DMS53 (cell line): Measurements from ENCODE around the gene CTSV.
A peak's percentile ranks its signal among the peaks of the same experiment; 100 is the strongest.
"Not testable (repeated sequence)": the region's sequence is repeated elsewhere in the genome, so short reads cannot be mapped to it uniquely, and the experiment has no call there.

Experiments used
- DNase-seq: peaks from one replicate; lab custom pipeline; 2025; lab: John Stamatoyannopoulos, UW

Gene CTSV

GRCh38 chr9:97038611-97039513, at the start of gene CTSV:
Gene CTSV, minus strand, starts transcription at chr9:97039142. Its CDS starts 1,099 bp downstream, at chr9:97038043.
- peak; percentile 92 for DNase-seq

DNA sequence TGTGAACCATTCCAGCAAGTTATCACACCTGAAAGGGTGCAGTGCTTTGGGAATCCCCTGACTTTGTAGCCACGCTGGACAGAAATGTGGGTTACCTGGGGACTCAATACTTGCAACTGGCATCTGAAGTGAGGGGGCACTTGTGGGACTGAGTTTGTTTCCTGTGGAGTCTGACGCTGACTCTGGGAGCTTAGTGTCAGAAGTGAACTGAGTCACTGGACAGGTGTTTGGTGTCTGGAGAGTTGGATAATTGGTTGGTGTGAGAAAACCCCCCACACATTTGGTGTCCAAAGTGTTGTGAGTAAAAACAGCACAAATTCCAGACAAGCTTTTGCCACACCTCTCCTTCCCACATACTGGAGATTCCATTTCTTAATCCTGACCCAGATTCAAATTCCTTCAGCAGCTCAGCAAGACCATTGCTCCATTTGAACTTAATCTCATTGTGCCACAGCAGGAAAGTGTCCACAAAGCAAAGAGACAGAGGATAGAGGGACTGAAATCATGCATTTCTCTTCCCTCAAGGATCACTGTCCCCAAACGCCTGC, 48.8 kb upstream of the CTSV start:
- not testable (repeated sequence) for DNase-seq

DNA sequence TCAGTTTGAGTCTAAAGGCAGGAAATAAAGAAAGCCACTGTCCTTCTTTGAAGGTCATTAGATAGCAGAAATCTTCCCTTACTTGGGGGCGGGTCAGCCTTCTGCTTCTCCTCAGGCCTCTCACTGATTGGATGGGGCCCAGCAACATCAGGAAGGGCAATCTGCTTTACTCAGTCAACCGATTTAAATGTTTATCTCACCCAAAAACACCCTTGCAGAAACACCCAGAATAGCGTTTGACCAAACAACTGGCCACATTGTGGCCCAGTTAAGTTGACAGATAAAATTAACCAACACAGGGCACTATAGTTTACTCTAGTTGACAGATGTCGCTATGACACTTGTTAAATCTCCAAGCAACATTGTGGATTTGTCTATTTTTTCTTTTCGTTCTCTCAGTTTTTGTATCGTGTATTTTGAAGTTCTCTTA, 45.6 kb upstream of the CTSV start:
- not testable (repeated sequence) for DNase-seq

- DNase-seq: no peak
Measured at GRCh38 chr9:97078362-97078761, 39.4 kb upstream of the CTSV start.

- peak; percentile 35 for DNase-seq
Measured at GRCh38 chr9:97077452-97078295, 38.7 kb upstream of the CTSV start.

DNA sequence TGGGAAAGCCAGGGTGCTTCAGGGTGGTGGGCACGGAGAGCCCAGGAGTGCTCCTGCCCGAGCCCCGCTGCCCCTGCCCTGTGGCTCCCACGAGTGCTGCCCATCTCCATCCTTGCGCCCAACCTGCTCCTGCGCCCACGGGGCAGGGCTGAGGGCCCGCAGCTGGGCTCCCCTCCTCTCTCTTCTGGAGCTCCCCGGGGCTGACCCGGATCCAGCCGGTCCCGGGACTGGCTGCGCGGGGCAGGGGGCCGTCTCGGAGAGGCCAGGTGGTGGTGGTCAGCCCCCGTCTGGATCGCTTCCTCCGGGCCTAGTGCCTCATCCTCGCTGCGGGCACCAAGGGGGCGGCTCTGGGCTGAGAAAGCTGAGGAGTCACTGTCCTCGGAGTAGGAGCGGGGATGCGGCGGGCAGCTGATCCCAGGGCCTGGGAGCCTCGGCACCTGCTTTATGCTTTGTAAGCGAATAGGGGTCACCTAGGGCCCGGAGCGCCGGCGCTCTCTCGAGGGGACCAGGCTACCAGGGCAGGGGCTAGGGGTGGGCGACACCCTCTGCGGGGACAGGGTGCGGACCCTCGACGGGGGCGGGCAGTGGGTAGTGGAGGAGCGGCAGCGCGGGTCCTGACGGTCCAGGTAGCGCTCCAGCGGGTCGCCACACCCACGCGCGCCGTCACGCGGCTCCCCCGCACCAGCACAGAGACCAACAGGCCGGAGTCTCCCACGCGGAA, 37.9 kb upstream of the CTSV start:
- DNase-seq: peak; percentile 51

DNA sequence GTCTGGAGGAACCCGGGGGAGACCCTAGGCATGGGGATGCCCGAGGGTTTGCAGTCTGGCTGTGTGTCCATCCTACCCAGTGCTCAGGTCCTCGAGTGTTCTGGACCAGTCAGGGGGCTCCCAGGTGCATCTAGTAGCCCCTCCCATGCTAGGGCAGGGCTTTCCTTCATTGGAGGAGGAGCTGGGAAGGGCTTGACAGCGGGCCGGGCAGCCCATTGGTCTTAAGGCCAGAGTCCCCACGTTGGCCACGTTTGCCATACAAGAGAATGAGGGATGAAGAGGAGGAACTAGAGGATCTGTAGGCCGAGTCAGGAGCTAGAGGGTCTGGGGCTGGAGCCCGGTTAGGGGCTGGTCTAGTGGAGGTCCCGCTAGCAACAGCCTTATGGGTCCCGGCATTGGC, 37.3 kb upstream of the CTSV start:
- peak; percentile 59 for DNase-seq

DNA sequence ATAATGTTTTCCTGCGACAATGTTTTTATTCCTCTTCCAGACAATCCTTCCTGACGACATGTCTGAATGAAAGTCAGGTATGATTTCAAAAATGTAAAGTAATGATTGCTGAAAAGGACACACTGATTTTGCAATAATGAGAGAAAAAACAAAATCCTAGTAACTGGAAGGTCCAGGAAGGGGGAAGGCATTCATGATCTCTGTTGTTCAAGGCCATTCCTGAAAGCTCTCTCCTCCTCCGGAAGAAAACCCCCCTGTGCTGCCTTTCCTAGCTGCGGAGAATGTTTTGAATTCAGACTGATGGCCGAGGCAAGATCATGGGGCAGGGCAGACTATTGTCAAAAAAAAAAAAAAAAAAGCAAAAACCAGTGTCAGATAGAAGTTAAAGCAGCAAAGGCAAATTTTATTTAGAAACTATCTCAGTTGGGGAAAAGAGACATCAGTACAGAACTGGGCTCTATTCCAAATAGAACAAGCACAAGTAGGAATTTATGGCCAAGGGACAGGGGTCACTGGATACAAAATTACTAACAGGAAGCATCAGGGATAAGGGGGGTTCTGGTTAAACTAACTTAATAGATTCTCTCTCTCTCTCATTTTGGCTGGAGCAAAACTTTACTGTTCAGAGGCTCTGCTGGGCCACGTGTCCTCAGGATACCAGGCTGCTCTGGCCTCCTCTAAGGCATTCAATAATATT, 36.5 kb upstream of the CTSV start:
- DNase-seq: no peak

GRCh38 chr9:97073506-97073905, 34.6 kb upstream of the CTSV start:
- no peak for DNase-seq

- no peak for DNase-seq
Measured at GRCh38 chr9:97072285-97072776, 33.4 kb upstream of the CTSV start.

- not testable (repeated sequence) for DNase-seq
Measured at GRCh38 chr9:97070325-97070724, 31.4 kb upstream of the CTSV start.

GRCh38 chr9:97067490-97067889, 28.5 kb upstream of the CTSV start:
- no peak for DNase-seq

GRCh38 chr9:97064176-97064575, 25.2 kb upstream of the CTSV start:
- DNase-seq: no peak

DNA sequence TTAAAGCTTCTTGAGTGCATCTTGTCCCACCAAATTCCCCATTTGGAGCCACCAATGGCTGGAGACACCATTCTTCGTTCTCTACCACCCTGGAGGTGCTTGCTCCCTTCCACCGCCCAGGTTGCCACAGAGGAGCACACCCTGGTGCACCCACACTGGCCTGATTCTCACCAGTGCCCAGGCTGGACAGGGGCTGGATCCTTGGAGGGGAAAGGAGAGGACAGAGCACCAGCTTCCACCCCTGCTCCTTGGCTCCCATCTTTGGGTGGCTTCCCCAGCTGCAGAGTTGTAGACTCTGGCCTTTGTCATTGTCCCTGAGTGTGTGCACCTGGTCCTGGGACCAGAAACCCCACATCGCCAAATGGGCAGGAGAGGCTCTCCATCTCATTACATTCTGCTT, 21.9 kb upstream of the CTSV start:
- no peak for DNase-seq

- peak; percentile 47 for DNase-seq
Measured at GRCh38 chr9:97059626-97060025, 20.7 kb upstream of the CTSV start.

- DNase-seq: no peak
Measured at GRCh38 chr9:97057651-97058050, 18.7 kb upstream of the CTSV start.

DNA sequence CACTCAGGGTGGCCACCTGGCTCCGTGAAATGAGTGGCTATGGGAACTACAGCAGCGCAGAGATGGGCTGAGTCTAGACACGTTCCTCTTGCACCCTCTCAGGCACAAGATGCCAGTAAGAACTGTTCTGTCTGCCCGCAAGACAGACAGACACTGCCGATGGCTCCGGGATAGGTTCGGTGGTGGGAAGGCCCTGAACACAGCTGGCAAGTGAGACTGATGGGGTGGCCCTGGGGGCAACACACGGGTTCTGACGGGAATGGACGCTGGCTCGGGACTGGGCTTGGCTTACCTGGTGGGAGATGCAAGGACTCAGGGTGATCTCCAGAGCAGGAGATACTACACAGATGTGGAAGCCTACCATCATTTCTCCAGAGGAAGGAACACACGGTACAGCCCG, 16.9 kb upstream of the CTSV start:
- DNase-seq: not testable (repeated sequence)

DNA sequence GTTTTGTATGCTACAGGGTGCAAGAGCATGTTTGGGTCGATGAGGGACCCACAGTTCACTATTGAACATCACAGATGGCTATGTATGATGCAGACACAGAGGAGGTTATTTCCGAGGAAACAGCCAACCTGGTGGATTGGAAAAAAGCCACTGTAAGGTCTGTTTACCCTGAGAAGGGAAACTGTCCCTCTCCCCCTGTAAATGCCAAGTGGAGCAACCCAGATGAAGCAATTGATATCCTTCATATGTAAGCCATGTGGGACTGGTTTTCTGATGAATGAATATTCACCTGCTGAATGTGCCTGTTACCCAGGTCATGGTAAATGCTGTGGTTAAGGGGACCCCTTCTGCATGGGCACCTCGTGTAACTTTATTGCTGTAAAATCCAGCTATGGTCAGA, 14.8 kb upstream of the CTSV start:
- DNase-seq: no peak

DNA sequence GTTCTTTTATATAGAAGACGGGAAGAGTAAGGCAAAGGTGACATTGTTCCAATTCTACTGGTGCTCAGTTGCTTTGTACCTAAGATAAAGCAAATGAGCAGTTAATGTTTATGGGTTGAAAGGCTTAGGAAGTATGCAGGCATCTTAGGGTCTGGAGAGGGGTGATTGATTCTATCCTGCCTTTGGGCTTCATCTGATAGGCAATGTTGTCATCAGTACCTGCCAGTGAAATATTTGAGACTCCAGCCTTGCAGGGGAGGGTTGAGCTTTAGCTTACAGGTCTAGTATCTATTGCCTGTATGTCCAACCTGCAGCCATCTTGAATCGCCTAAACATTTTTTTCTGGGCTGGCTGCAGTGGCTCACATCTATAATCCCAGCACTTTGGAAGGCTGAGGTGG, 13.8 kb upstream of the CTSV start:
- no peak for DNase-seq

GRCh38 chr9:97046228-97046627, 7.3 kb upstream of the CTSV start:
- DNase-seq: peak; percentile 86

GRCh38 chr9:97045300-97045699, 6.4 kb upstream of the CTSV start:
- DNase-seq: no peak
